Measurements from ENCODE around the gene ARHGEF2.
"Not testable (repeated sequence)": the region's sequence is repeated elsewhere in the genome, so short reads cannot be mapped to it uniquely, and the experiment has no call there.

- not testable (repeated sequence) for TF ChIP-seq CTCF, POLR2A, EP300 (IDR thresholded peaks at IDR 0.05)
Observed at GRCh38 chr1:155984903-155985645, 6.7 kb upstream of the ARHGEF2 start.
